Ammon's horn (tissue), 1 donor: ENCODE data around the gene SAPCD2.
"Not testable (repeated sequence)": the region's sequence is repeated elsewhere in the genome, so short reads cannot be mapped to it uniquely, and the experiment has no call there.

Experiments used
- DNase-seq: peaks from one replicate; pipeline ENCODE4 v3.0.0-alpha.2; 2016; ENCODE audit warnings: low spot score

Gene SAPCD2

DNA sequence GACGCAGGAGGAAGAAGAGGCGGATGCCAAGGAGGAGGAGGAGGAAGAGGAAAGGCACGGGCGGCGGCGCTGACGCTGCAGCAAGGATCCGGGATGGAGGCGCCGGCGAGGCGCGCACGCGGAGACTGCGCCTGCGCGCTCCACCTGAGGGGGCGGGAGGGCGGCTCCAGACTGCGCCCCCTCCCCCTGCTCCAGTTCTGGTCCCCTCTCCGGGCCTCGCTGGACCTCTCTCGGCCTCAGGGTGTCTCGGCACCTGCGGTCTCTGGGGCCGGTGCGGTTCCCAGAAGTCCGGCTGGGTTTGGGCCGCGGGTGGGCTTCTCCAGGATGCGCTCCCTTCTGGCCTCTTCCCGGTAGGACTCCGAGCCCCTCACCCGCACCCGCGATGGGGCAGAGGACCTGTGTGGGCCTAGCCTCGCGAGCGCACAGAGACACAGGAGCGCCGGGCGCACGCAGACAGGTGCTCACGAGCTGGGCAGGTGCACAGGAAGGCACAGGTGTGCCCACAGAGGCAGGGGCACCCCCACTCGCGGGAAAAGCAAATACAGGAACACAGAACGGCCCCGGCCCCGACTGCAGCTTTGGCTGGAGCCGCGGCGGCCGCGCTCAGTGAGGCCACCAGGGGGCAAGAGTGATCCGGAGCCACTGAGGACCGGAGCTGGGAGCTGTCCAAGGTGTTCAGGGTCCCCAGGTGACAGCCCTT is 24.1 kb downstream of the SAPCD2 start, which contains the start of gene NPDC1:
NPDC1 (minus strand) TSS at position 90 of the 700 bp plus-strand sequence. CDS start 188 bp downstream, outside the sequence.
- DNase-seq = peak; percentile 75

DNA sequence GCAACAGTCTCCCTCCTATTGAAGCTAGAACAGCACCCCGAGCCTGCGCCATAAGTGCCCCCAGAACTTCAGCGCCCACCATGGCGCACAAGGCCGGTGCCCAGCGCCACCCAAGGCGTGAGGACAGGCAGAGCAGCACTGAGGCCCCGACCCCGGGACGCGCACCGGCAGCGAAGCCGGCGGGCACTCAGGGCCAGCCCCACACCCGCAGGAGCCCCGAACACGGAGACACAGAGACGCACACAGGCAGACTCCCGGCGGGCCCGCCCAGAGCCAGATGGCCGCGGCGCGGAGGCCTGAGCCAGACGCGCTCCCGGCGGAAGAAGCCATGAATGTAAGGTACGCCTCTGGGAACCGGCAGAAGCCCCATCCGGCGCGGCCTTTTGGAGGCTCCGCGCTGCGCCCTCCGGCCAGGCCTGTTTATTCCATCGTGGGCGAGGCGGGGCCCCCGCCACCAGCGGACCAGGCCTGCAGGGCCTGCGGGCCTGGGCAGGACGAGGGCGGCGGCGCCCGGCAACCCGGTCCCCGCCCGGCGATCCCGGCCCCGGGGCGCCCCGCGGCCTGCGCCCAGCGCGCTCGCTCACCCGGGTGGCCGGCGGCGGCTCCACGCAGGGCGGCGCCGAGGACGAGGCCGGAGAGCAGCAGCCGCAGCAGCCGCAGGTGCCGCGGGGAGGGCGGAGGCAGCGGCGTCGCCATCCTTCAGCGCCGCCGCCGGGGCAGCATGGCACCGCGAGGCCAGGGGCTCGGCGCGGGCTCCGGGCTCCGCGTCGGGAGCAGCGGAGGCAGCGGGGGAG is 24.9 kb downstream of the SAPCD2 start:
- no peak for DNase-seq

GRCh38 chr9:137044502-137045177 is 25.7 kb downstream of the SAPCD2 start:
- no peak for DNase-seq

- DNase-seq = no peak
Observed at GRCh38 chr9:137044037-137044436, 26.3 kb downstream of the SAPCD2 start.

- DNase-seq = no peak
Observed at GRCh38 chr9:137042751-137043727, 27.3 kb downstream of the SAPCD2 start.

DNA sequence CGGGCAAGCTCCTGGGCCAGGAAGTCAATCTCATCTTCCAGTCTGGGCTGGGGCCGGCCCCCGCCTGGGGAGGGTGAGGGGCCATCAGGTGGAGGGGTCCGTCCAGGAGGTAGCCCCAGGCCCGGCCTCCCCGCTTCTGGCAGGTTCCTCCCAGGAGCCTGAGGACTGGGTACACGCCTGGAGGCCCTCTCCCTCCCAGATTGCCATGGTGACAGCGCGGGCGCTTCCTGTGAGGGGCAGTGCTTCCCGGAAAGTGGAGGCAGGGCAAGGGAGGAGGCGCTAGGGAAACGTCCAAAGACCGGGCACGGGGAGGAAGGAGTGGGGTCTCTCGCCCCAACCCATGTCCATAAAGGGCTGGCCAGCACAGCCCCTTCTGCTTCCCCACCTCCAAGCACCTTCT is 29.2 kb downstream of the SAPCD2 start:
- DNase-seq = no peak

GRCh38 chr9:137040568-137040967 is 29.8 kb downstream of the SAPCD2 start:
- DNase-seq = no peak

GRCh38 chr9:137039611-137040366 is 30.6 kb downstream of the SAPCD2 start:
- no peak for DNase-seq

DNA sequence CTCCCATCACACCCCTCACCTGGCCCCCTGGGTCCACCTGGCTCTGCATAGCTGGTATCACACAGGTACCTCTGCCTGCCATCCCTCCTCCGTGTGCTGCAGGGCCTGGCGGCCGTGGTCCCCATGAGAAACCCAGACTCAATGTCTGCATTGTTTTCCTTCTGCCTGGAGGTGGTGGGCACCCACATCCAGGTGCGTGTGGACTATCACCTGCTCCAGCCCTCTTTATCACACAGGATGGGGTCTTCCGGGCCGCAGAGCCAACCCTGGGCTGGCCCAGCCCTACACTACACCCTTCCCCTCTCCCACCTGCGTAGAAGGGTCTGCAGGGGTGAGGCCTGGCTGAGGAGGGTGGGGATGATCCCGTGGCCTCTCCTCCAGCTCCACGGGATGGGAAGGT is 31.4 kb downstream of the SAPCD2 start:
- no peak for DNase-seq

GRCh38 chr9:137037483-137037882 is 32.9 kb downstream of the SAPCD2 start:
- DNase-seq = no peak

DNA sequence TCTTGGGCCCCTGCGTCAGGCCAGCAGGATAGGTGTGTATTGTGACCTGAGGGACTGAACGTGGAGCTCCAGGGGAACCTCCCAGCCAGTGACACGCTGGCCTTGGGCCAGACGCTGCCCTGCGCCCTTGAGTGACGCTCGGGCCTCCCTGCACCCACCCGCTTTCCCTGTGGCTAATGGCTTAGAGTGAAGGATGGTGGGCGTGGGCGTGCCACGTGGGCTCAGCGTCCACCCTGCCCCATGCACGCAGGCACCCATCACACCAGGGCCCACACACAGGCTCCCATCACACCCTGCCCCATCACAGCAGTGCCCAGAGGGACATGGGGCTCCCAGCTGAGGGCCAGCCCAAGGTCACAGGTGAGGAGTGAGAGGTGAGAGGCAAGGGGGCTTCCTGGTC is 33.3 kb downstream of the SAPCD2 start:
- no peak for DNase-seq

- DNase-seq = no peak
Observed at GRCh38 chr9:137035937-137036336, 34.4 kb downstream of the SAPCD2 start.

DNA sequence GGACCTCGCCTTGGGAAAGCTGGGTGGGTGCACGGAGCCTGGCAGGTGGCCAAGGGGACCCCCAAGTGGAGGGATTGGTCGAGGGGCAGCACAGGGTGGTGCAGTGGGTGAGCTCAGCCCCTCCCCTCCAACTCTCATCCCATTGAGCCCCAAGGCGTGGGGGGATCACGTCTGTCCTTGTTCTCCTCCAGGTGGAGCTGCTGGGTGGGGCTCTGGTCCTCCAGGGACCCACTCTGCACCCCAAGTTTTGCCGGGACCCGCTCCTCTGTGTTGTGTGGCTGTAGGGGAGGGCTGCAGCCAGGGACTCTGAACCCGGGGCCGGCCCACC is 34.9 kb downstream of the SAPCD2 start:
- no peak for DNase-seq

DNA sequence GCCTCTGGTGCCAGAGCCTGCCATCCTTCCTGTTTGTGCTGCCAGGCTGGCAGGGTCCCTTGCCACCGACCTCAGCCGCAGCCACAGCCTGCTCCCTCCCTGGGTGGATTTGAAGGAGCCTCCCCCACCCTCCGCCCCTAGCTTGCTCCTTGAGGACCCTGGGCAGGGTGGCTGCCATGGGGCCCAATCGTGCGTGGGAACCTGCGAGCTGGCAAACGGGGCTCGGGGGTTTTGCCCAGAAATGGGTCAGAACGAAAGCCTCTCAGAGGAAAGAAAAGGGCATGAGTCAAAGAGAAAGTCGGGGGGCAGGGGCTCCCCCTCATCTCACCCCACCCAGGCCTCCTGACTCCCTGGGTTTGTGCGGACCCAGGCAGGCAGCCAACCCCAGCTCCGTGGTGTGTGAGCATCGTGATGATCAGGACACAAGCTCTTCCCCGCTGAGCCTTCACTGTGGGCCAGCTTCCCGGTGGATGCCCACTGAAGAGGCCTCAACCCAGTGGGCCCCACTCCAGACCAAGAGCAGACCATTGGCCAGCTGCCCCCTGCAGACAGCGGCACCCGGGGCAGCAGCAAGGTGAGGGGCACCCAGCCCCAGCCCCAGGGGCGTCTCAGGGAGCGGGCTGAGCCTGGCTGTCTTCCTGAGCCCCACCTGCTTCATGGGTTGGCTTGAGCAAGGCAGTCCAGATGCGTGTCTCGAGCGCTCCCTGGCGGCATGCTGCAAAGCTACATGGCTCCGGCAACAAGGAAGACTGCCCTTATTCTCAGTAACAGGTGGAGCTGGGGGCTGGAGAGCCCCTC is 35.4 kb downstream of the SAPCD2 start:
- DNase-seq = peak; percentile 97

- DNase-seq = no peak
Observed at GRCh38 chr9:137034039-137034708, 36.2 kb downstream of the SAPCD2 start.

DNA sequence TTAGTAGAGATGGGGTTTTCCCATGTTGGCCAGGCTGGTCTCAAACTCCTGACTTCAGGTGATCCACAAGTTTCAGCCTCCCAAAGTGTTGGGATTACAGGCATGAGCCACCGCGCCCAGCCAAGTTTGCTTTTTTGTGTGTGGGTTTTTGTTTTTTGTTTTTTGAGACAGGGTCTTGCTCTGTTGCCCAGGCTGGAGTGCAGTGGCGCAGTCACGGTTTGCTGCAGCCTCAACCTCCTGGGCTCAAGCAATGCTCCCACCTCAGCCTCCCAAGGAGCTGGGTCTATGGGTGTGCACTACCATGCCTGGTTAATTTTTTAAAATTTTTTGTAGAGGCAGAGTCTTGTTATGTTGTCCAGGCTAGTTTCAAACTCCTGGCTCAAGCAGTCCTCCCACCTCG is 36.9 kb downstream of the SAPCD2 start:
- DNase-seq = not testable (repeated sequence)

DNA sequence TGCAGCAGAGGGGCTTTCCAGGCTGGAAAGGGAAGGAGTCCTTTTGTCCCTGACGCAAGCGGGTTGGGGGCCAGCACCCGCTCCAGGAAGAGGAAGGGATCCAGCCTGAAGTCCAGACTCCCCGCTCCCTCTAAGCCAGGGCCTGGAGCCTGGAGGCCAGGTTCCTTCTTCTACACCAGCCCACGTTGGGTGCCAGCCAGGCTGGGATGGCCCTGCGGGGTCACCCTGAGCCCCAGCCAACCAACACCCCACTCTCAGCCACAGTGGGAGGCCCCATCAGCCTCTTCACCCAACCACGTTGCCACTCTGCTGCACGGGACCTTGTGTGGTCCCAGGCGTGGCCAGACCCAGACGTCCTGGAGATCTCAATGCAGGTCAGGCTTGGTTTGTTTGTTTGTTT is 37.5 kb downstream of the SAPCD2 start:
- no peak for DNase-seq

GRCh38 chr9:137031904-137032640 is 38.3 kb downstream of the SAPCD2 start, which contains the start of gene FUT7:
TSS of gene FUT7 (minus strand) at chr9:137032088. CDS start at chr9:137031991, 97 bp downstream.
- DNase-seq = no peak
